Nephron progenitor cell (in vitro differentiated cells): ENCODE results near the gene C2CD4C.

Experiments used
- DNase-seq: peaks from one replicate; pipeline ENCODE4 v3.0.0; 2021
- H3K27ac Mint-ChIP-seq: 2 replicates; pipeline ENCODE4 v1.8.0; 2021; ENCODE audit warnings: mild to moderate bottlenecking, moderate library complexity, mixed read lengths
- H3K27me3 Mint-ChIP-seq: 2 replicates; pipeline ENCODE4 v1.8.0; 2021; ENCODE audit warnings: mild to moderate bottlenecking, low read depth, mixed read lengths; ENCODE audit not compliant: poor library complexity
- H3K36me3 Mint-ChIP-seq: 2 replicates; pipeline ENCODE4 v1.8.0; 2021; ENCODE audit warnings: low read depth, mixed read lengths
- H3K4me1 Mint-ChIP-seq: 2 replicates; pipeline ENCODE4 v1.8.0; 2021; ENCODE audit warnings: mixed read lengths
- H3K4me3 Mint-ChIP-seq: 2 replicates; pipeline ENCODE4 v1.8.0; 2021; ENCODE audit warnings: mild to moderate bottlenecking, moderate library complexity, mixed read lengths
- H3K9me3 Mint-ChIP-seq: 2 replicates; pipeline ENCODE4 v1.8.0; 2021; ENCODE audit warnings: mild to moderate bottlenecking, moderate library complexity, mixed read lengths
- CTCF ChIP-seq: fragments of 200-600 bp; sonication (generic); IDR thresholded peaks from 2 replicates; pipeline ENCODE4 v1.5.0; 2021; ENCODE audit warnings: antibody characterized with exemption

Gene C2CD4C

GRCh38 chr19:447064-447426, 38.1 kb upstream of the C2CD4C start:
- no peak for DNase-seq
- TF ChIP-seq CTCF = no peak
- Mint-ChIP-seq H3K9me3 (peaks cover 20% of the 10 kb centered on the region), H3K27ac (peak overlapping the region; percentile 66), H3K27me3 (peaks cover 4% of the 10 kb centered on the region), H3K4me3 (no peak overlapping the region), H3K4me1 (peaks cover 31% of the 10 kb centered on the region), H3K36me3 (peaks cover 36% of the 10 kb centered on the region)

DNA sequence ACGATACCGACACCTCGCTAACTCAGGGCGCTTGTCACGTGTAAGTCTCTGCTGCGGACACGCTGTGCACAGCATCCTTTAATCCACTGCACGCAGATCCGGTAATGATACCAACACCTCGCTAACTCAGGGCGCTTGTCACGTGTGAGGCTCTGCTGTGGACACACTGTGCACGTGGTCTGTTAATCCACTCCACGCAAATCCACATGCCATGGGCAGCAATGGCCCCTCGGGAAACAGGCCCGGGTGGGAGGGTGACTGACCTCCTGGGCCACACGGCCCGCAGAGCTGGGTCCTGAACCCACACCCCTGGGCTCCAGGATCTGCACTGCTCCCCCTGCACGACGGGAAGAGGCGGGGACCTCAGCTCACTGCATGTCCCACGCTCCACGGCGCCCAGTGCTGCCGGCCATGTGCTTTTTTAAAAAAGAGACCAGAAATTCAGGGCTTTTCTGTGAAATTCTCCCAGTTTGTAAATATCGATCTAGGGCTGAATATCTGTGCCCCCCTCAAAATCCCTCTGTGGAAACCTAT, 35.8 kb upstream of the C2CD4C start:
- H3K27ac Mint-ChIP-seq = no peak overlapping the region
- peaks cover 41% of the 10 kb centered on the region for H3K4me1 Mint-ChIP-seq
- no peak overlapping the region for H3K4me3 Mint-ChIP-seq
- peaks cover 3% of the 10 kb centered on the region for H3K27me3 Mint-ChIP-seq
- no peak for DNase-seq
- no peak for TF ChIP-seq CTCF
- H3K36me3 Mint-ChIP-seq = peaks cover 27% of the 10 kb centered on the region
- peaks cover 10% of the 10 kb centered on the region for H3K9me3 Mint-ChIP-seq

GRCh38 chr19:443005-443404, 34.1 kb upstream of the C2CD4C start:
- peaks cover 3% of the 10 kb centered on the region for H3K27me3 Mint-ChIP-seq
- peaks cover 22% of the 10 kb centered on the region for H3K36me3 Mint-ChIP-seq
- peaks cover 33% of the 10 kb centered on the region for H3K4me1 Mint-ChIP-seq
- peaks cover 10% of the 10 kb centered on the region for H3K9me3 Mint-ChIP-seq
- no peak overlapping the region for H3K4me3 Mint-ChIP-seq
- TF ChIP-seq CTCF = no peak
- H3K27ac Mint-ChIP-seq = no peak overlapping the region
- no peak for DNase-seq

- Mint-ChIP-seq H3K27me3 (peaks cover 4% of the 10 kb centered on the region), H3K27ac (no peak overlapping the region), H3K4me3 (no peak overlapping the region), H3K4me1 (peaks cover 32% of the 10 kb centered on the region), H3K9me3 (peaks cover 10% of the 10 kb centered on the region), H3K36me3 (peaks cover 30% of the 10 kb centered on the region)
- DNase-seq = no peak
- no peak for TF ChIP-seq CTCF
Measured at GRCh38 chr19:442085-442484, 33.1 kb upstream of the C2CD4C start.

- Mint-ChIP-seq H3K36me3 (peaks cover 32% of the 10 kb centered on the region), H3K27ac (no peak overlapping the region), H3K27me3 (peaks cover 5% of the 10 kb centered on the region), H3K9me3 (peaks cover 10% of the 10 kb centered on the region), H3K4me3 (no peak overlapping the region), H3K4me1 (peaks cover 30% of the 10 kb centered on the region)
- DNase-seq = no peak
- no peak for TF ChIP-seq CTCF
Measured at GRCh38 chr19:441213-441836, 32.4 kb upstream of the C2CD4C start.
